Lower leg skin (tissue), 4 donors: ENCODE measurements around the gene SMAD9. TPM values are rescaled to one million over a fixed set of nuclear protein-coding genes. Genes with fewer than 3 reads are reported as not detected.

ENCODE experiments used
- DNase-seq, 2 donors: peaks; one replicate each; pipeline ENCODE4 v3.0.0-alpha.2; 2019; ENCODE audit warnings: low spot score in 2 of 2
- H3K4me3 ChIP-seq: fragments of 200-600 bp; sonication (generic); 2 replicates; pipeline ENCODE4 v1.5.1; 2017; ENCODE audit warnings: mild to moderate bottlenecking, low read depth; ENCODE audit not compliant: poor library complexity, severe bottlenecking
- CTCF ChIP-seq, 3 donors: fragments of 450-650 bp; IDR thresholded peaks; one replicate each; pipeline ENCODE4 v1.5.1; 2016; ENCODE audit warnings: antibody characterized with exemption in 3 of 3, mild to moderate bottlenecking in 3 of 3, moderate library complexity in 2 of 3
- POLR2A ChIP-seq, 2 donors: fragments of 450-650 bp; IDR thresholded peaks; one replicate each; pipeline ENCODE4 v1.6.1; 2016 to 2017; ENCODE audit warnings: antibody characterized with exemption in 2 of 2, mild to moderate bottlenecking in 1 of 2, moderate library complexity in 1 of 2
- WGBS, 2 donors: methylation state at CpG; one replicate each; pipeline ENCODE4 v1.1.5; 2018; 5-methylcytosine and 5-hydroxymethylcytosine counted together
- intact Hi-C: fragments of 100-400 bp; cut with DNase I; formaldehyde crosslinking; loops from one replicate; pipeline ENCODE4 v1.15.0; 2023; ENCODE audit warnings: low total_unique reads
- total RNA-seq, 4 donors: library from RNA; depleted of rRNA; stranded (reverse); fragments of >200 nt; gene quantifications; one replicate each; pipeline ENCODE4 v1.1.0, GENCODE V29; 2016

The SMAD9 gene
- total RNA-seq, 4 donors from 2014 or later: 1.4 to 4.4 (median 2.2) TPM

GRCh38 chr13:36882829-36883390 lies 37.1 kb downstream of the SMAD9 start:
- DNase-seq: no peak
- H3K4me3 ChIP-seq: no peak overlapping the region
- intact Hi-C loops: no loop called here
- 88 to 93% methylated on average over 6 of the region's 6 CpGs for WGBS, 2 donors
- no peak for TF ChIP-seq CTCF (IDR thresholded peaks at IDR 0.05)
- TF ChIP-seq POLR2A (IDR thresholded peaks at IDR 0.05): no peak

DNA sequence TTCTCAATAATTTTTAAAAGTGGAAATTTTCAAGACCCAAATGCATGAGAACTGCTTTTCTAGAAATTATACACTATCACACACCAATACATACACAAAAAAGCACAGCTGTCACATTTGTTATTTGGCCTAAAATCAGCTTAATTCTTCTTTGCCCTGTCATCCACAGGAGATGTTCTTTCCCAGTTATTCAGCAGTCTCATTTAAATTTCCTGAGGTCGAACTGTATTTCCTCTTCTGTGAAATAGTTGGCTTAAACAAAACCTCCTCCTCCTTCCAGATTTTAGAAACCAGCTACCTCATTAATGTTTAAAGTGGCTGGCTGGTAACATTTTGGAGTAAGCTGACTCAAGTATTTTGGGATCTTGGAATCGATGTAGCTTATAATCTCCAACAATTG lies 39.1 kb downstream of the SMAD9 start:
- no peak for TF ChIP-seq POLR2A (IDR thresholded peaks at IDR 0.05)
- no peak for TF ChIP-seq CTCF (IDR thresholded peaks at IDR 0.05)

DNA sequence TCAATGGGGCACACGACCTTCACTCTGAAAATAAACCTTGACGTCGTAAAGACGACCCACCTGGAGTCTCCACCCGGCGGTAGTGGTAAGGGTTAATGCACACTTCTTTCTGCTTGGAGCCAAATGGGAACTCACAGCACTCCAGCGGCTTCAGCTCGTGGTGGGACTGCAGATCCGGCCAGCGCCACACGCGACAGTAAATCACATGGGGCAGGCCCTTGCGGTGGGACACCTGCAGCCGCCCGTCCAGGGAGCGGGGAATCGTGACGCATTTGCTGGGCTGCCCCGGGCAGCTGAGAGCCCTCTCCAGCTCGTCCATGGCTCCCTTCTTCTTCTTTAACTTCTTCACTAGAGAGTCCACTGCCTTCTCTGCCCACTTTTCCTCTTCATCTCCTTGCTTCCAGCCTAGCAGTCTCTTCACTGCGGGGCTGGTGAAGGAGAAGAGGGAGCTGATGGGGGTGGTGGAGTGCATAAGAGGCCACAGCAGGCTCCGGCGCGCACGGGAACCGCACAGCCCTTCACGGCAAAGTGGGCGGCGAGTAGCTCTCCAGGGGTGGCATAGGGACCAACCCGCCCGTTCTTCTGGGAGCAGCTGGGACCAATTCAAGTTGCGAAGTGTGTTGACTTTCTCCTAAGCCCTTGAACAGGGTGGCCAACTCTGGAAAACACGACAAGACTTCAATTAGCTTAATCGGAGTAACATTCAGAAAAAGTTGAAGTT lies 40.7 kb downstream of the SMAD9 start:
- no peak overlapping the region for H3K4me3 ChIP-seq
- intact Hi-C loops: no loop called here
- WGBS, 2 donors: 91 to 92% methylated on average over 34 of the region's 34 CpGs
- TF ChIP-seq POLR2A (IDR thresholded peaks at IDR 0.05) (no peak), CTCF (IDR thresholded peaks at IDR 0.05) (no peak)
- no peak for DNase-seq

More for the DNA sequence above, 39.1 kb downstream of the SMAD9 start:
- no peak overlapping the region for H3K4me3 ChIP-seq
- intact Hi-C loops: no loop called here
- DNase-seq: no peak
- WGBS, 2 donors: 42 to 45% methylated on average over 2 of the region's 2 CpGs

DNA sequence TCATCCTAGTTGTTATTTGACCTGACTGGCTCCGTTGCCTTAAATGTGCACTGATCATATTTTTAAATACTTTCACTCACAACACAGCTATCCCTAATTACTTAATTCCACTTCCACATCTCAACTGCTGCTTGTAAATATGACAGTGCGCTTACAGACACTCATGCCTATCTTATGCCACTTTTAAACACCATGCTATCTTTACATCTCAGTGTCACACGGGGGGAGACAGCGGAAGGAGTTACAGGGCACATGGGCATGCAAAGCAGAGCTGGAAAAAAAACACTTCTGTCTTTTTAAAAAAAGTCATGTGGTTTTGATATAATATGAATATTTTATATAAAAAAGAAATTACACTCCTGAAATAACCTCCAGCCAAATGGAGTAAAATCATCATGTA lies 44.1 kb downstream of the SMAD9 start:
- intact Hi-C loops: no loop called here
- TF ChIP-seq POLR2A (IDR thresholded peaks at IDR 0.05): no peak
- TF ChIP-seq CTCF (IDR thresholded peaks at IDR 0.05): no peak
- DNase-seq: no peak
- H3K4me3 ChIP-seq: no peak overlapping the region
- WGBS, 2 donors: 66 to 71% methylated on average over 4 of the region's 4 CpGs

DNA sequence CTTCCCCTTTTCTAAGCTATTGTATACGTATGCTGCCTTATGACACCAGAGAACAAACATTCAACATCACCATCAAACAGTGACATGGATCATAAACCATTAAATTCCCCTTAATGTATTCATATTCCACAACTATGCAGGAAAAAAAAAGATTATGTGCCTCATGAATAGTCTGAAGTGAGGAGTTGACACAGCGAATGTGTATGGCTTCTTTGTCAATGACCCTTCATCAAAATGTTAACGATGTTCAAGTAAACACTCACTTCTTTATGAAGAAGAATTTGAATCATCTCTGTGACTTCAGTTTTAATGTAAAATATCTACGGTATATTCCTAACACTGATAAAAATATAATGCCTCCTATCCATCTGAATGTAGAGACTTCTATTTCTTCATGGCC lies 44.6 kb downstream of the SMAD9 start:
- intact Hi-C loops: no loop called here
- WGBS, 2 donors: 87 to 97% methylated on average over 4 of the region's 4 CpGs
- DNase-seq: no peak
- no peak for TF ChIP-seq CTCF (IDR thresholded peaks at IDR 0.05)
- no peak for TF ChIP-seq POLR2A (IDR thresholded peaks at IDR 0.05)
- no peak overlapping the region for H3K4me3 ChIP-seq
